Vagina (tissue), 2 donors: ENCODE results near the gene TLR1.

Experiments
- POLR2AphosphoS5 ChIP-seq, 2 donors: sonication (generic); formaldehyde crosslinking; IDR thresholded peaks; one replicate each; pipeline ENCODE4 v1.9.0; 2017; ENCODE audit warnings: antibody characterized with exemption in 2 of 2, mild to moderate bottlenecking in 2 of 2, low read depth in 1 of 2; ENCODE audit not compliant: insufficient read depth in 1 of 2
- TF ChIP-seq, protein P1 (sequence below), 3 experiments: fragments of 450-650 bp in 2 of 3; fragments of 200-600 bp in 1 of 3; sonication (generic) in 1 of 3; IDR thresholded peaks; one replicate each; pipeline ENCODE4 v1.5.1; 2017 to 2019; ENCODE audit warnings: antibody characterized with exemption in 3 of 3, mild to moderate bottlenecking in 2 of 3, moderate library complexity in 2 of 3

DNA sequence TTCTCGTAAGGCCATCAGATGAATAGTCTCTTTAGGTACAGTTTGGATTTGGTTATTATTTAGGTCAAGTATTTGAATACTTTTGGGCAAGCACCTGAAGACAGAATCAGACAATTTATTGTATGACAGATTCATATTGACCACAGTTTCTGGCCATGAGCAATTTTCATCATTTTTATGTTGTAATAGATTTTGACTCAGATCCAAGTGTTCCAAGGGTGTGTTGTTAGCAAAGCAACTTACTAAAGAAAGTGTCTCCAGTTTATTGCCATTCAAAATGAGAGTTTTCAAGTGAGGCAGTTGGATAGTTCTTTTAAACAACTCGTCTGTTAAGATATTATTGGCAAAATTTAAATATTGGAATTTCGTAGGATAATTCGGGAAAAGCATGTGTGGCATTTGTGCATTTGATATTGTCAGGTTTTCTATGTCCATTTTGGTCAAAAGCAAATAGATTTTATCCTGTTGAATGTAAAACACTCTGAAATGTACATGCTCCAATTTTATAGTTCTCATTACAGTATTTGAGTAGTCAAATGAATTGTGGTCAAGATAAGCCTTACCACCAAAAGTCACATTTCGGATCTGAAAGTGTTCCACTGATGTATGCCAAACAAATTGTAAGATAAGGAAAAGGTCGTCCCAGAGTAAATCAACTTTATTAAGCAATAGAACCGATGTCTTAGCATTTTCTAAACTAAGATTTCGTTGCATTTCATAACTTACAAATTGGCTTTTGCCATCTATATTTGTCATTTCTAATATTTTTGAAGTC is 30.2 kb downstream of the TLR1 start:
- TF ChIP-seq, protein P1, sequence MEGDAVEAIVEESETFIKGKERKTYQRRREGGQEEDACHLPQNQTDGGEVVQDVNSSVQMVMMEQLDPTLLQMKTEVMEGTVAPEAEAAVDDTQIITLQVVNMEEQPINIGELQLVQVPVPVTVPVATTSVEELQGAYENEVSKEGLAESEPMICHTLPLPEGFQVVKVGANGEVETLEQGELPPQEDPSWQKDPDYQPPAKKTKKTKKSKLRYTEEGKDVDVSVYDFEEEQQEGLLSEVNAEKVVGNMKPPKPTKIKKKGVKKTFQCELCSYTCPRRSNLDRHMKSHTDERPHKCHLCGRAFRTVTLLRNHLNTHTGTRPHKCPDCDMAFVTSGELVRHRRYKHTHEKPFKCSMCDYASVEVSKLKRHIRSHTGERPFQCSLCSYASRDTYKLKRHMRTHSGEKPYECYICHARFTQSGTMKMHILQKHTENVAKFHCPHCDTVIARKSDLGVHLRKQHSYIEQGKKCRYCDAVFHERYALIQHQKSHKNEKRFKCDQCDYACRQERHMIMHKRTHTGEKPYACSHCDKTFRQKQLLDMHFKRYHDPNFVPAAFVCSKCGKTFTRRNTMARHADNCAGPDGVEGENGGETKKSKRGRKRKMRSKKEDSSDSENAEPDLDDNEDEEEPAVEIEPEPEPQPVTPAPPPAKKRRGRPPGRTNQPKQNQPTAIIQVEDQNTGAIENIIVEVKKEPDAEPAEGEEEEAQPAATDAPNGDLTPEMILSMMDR (IDR thresholded peaks at IDR 0.05) = no peak
- TF ChIP-seq POLR2AphosphoS5 (IDR thresholded peaks at IDR 0.05; ENCODE audit: insufficient read depth in 1 of 2, low read depth in 1 of 2) = no peak
